ENCODE data around the gene EVX2.

DNA sequence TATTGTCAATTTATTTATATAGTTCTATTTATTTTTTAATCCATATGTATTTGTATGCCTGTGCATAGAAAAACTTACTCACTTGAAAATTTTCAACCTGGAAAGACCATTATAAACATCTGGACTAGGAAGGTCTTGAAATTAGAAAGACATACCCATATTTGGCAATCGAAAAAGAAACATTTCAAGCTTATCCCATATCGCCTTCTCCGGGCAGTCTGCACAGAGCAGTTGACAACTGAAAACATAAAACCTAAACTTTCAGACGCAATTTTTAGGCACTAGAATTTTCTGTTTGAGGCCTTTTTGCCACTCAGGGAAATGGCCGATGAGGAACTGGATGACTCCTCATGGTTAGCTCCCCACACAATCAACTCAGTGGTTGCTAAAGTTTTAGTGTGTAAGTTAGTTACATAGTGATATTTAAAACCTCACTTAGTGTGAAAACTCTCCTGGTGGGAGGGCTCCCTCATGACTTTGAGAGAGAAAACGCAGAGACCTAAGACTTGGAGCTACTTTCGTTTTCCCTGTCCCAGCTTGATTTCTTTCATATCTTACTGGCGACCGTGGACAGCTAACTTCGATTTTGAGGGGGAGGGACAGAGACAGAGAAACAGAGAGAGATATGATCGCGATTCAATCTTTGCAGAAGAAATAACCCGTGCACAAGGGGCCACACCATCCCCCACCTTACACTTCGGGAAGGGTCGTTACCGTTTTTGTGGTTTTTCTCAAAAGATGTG, 12.7 kb upstream of the EVX2 start:
- no peak for TF ChIP-seq POLR2A (IDR thresholded peaks at IDR 0.05; ENCODE audit: low read depth, low read length)
- TF ChIP-seq, protein P1, sequence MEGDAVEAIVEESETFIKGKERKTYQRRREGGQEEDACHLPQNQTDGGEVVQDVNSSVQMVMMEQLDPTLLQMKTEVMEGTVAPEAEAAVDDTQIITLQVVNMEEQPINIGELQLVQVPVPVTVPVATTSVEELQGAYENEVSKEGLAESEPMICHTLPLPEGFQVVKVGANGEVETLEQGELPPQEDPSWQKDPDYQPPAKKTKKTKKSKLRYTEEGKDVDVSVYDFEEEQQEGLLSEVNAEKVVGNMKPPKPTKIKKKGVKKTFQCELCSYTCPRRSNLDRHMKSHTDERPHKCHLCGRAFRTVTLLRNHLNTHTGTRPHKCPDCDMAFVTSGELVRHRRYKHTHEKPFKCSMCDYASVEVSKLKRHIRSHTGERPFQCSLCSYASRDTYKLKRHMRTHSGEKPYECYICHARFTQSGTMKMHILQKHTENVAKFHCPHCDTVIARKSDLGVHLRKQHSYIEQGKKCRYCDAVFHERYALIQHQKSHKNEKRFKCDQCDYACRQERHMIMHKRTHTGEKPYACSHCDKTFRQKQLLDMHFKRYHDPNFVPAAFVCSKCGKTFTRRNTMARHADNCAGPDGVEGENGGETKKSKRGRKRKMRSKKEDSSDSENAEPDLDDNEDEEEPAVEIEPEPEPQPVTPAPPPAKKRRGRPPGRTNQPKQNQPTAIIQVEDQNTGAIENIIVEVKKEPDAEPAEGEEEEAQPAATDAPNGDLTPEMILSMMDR (conservative IDR thresholded peaks at IDR 0.05; ENCODE audit: low read depth, low read length) = no peak
- TF ChIP-seq RAD21 (IDR thresholded peaks at IDR 0.05; ENCODE audit: low read length) = no peak
- TF ChIP-seq FOS (IDR thresholded peaks at IDR 0.05; ENCODE audit: low read depth, low read length) = no peak
- TF ChIP-seq SMC3 (IDR thresholded peaks at IDR 0.05; ENCODE audit: low read depth, low read length) = no peak

Data from IMR-90 (cell line).